Uterus (tissue), 4 donors: Measurements from ENCODE around the gene ZNF483. TPM values are rescaled to one million over a fixed set of nuclear protein-coding genes. Genes with fewer than 3 reads are reported as not detected.

Experiments
- DNase-seq, 2 donors: peaks; one replicate each; pipeline ENCODE4 v3.0.0-alpha.2; 2019 to 2020
- H3K27ac ChIP-seq, 2 donors: fragments of 200-600 bp; sonication (generic); 1 replicate in 1 of 2; 2 replicates in 1 of 2; pipeline ENCODE4 v1.5.1; 2016 to 2018
- H3K27me3 ChIP-seq, 2 donors: fragments of 200-600 bp; sonication (generic); one replicate each; pipeline ENCODE4 v1.5.1; 2018 to 2019; ENCODE audit warnings: control low read depth in 1 of 2
- H3K36me3 ChIP-seq, 2 donors: fragments of 200-600 bp; sonication (generic); one replicate each; pipeline ENCODE4 v1.5.1; 2019; ENCODE audit warnings: control low read depth in 1 of 2
- H3K4me1 ChIP-seq, 2 donors: fragments of 200-600 bp; sonication (generic); one replicate each; pipeline ENCODE4 v1.5.1; 2018 to 2019; ENCODE audit warnings: control low read depth in 1 of 2
- H3K4me3 ChIP-seq, 2 donors: fragments of 200-600 bp; sonication (generic); 1 replicate in 1 of 2; 2 replicates in 1 of 2; pipeline ENCODE4 v1.5.1; 2018 to 2019; ENCODE audit warnings: mild to moderate bottlenecking in 1 of 2
- H3K9me3 ChIP-seq, 2 donors: fragments of 200-600 bp; sonication (generic); one replicate each; pipeline ENCODE4 v1.5.1; 2019; ENCODE audit warnings: control low read depth in 1 of 2
- POLR2A ChIP-seq, 2 donors: fragments of 450-650 bp; IDR thresholded peaks; one replicate each; pipeline ENCODE4 v1.6.1; 2016; ENCODE audit warnings: antibody characterized with exemption in 2 of 2, mild to moderate bottlenecking in 1 of 2, moderate library complexity in 1 of 2
- intact Hi-C: fragments of 100-400 bp; cut with DNase I; formaldehyde crosslinking; loops from one replicate; pipeline ENCODE4 v1.15.1; 2023; ENCODE audit warnings: low total_unique reads
- total RNA-seq, 4 donors: library from RNA; depleted of rRNA in 3 of 4; stranded (reverse); fragments of >200 nt in 3 of 4; gene quantifications; one replicate each; pipeline versions ENCODE4 v1.1.0 to v1.2.4, GENCODE V29; 2014 to 2023
- TF ChIP-seq, protein P1 (sequence below), 4 experiments: fragments of 200-600 bp in 2 of 4; fragments of 450-650 bp in 2 of 4; sonication (generic) in 2 of 4; IDR thresholded peaks; one replicate each; pipeline ENCODE4 v1.5.1; 2016 to 2019; ENCODE audit warnings: antibody characterized with exemption in 4 of 4, mild to moderate bottlenecking in 2 of 4, moderate library complexity in 1 of 4
- donor health status: DM: yes; HTN: yes; CAD: no.

The ZNF483 gene
- total RNA-seq, 4 donors from 2014 or later, result 11.0 to 60.2 (median 31.7) TPM

GRCh38 chr9:111597852-111598732 is 73.1 kb downstream of the ZNF483 start:
- Histone ChIP-seq H3K27me3 (no peaks in the 10 kb centered on the region), H3K9me3 (no peaks in the 10 kb centered on the region), H3K27ac (peak overlapping the region; percentile 83 to 86), H3K4me3 (peak overlapping the region; percentile 46 to 58), H3K4me1 (no peaks in the 10 kb centered on the region), H3K36me3 (no peaks in the 10 kb centered on the region)
- no peak for TF ChIP-seq POLR2A (IDR thresholded peaks at IDR 0.05)
- TF ChIP-seq, protein P1, sequence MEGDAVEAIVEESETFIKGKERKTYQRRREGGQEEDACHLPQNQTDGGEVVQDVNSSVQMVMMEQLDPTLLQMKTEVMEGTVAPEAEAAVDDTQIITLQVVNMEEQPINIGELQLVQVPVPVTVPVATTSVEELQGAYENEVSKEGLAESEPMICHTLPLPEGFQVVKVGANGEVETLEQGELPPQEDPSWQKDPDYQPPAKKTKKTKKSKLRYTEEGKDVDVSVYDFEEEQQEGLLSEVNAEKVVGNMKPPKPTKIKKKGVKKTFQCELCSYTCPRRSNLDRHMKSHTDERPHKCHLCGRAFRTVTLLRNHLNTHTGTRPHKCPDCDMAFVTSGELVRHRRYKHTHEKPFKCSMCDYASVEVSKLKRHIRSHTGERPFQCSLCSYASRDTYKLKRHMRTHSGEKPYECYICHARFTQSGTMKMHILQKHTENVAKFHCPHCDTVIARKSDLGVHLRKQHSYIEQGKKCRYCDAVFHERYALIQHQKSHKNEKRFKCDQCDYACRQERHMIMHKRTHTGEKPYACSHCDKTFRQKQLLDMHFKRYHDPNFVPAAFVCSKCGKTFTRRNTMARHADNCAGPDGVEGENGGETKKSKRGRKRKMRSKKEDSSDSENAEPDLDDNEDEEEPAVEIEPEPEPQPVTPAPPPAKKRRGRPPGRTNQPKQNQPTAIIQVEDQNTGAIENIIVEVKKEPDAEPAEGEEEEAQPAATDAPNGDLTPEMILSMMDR (IDR thresholded peaks at IDR 0.05), result peak; percentile 31 to 69 (median 52)
- intact Hi-C loops, result no loop called here
- DNase-seq, result peak; percentile 73

GRCh38 chr9:111598733-111599091 is 73.7 kb downstream of the ZNF483 start:
- Histone ChIP-seq H3K9me3 (no peaks in the 10 kb centered on the region), H3K36me3 (no peaks in the 10 kb centered on the region), H3K4me1 (no peaks in the 10 kb centered on the region), H3K27ac (peak overlapping the region; percentile 83 to 86), H3K4me3 (peak overlapping the region; percentile 46 to 58), H3K27me3 (no peaks in the 10 kb centered on the region)
- DNase-seq, result peak; percentile 60 to 69
- intact Hi-C loops, result no loop called here
- TF ChIP-seq POLR2A (IDR thresholded peaks at IDR 0.05), result no peak
- TF ChIP-seq, protein P1 (IDR thresholded peaks at IDR 0.05), result no peak

DNA sequence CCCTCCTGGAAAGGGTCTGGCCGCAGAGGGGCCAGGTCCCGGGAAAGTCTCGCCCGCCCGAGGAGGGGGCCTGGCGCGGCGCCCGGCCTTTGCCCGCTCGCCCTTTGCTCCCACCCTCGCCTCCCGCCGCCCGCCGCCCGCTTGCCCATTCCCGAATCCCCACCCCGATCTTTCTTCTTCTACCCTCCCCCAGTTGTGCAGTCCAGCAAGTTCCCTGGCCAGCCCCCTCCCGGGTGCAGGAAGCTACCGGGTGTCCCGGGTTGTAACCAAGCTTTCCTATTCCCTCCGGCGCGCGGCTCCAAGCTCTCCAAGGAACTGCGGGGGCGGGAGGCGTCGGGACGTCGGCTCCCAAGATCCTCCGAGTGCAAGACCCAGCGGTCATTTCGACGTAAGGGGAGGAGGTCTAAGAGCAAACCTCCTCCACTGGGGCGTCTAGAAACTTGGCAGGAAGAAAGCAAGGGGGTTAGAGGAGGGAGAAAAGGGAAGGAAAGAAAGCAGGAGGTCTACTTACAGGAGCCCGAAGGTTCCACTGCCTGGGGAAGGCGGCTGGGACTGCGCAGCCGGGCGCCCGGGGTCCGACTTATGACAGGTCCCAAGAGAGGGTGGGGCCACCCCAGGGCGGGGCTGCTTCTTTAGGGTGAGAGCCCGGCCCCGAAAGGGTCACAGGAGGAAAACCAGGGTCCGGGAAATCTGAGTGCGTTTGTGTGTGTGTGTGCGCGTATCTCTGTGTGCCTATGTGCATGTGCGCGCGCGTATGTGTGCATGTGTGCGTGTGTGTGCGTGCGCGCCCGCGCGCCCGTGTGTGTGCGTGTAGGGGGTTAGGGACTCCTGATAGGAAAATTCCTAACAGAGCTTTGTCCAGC is 74.3 kb downstream of the ZNF483 start, which contains the start of gene PTGR1:
PTGR1 (minus strand) TSS at position 556 of the 863 bp plus-strand sequence. CDS start 2,225 bp downstream, outside the sequence.
- no peaks in the 10 kb centered on the region for H3K4me1 ChIP-seq
- intact Hi-C loops, result no loop called here
- no peaks in the 10 kb centered on the region for H3K27me3 ChIP-seq
- H3K9me3 ChIP-seq, result no peaks in the 10 kb centered on the region
- peak; percentile 87 for DNase-seq
- H3K4me3 ChIP-seq, result peak within 1 kb of the TSS; percentile 46 to 58
- TF ChIP-seq, protein P1 (IDR thresholded peaks at IDR 0.05), result peak in 1 of 4 experiments; percentile 12
- TF ChIP-seq POLR2A (IDR thresholded peaks at IDR 0.05), result peak in 1 of 2 donors; percentile 38
- H3K27ac ChIP-seq, result peak within 1 kb of the TSS; percentile 83 to 86
- no peaks in the 10 kb centered on the region for H3K36me3 ChIP-seq

GRCh38 chr9:111599955-111600343 is 75.0 kb downstream of the ZNF483 start:
- no peak for TF ChIP-seq POLR2A (IDR thresholded peaks at IDR 0.05)
- TF ChIP-seq, protein P1 (IDR thresholded peaks at IDR 0.05), result no peak
- DNase-seq, result peak in 1 of 2 donors; percentile 15
- intact Hi-C loops, result no loop called here

More at GRCh38 chr9:111599955-111600343, 75.0 kb downstream of the ZNF483 start:
- Histone ChIP-seq H3K9me3 (no peaks in the 10 kb centered on the region), H3K4me3 (peak overlapping the region; percentile 46 to 58), H3K36me3 (no peaks in the 10 kb centered on the region), H3K27ac (peak overlapping the region; percentile 83 to 86), H3K4me1 (no peaks in the 10 kb centered on the region), H3K27me3 (no peaks in the 10 kb centered on the region)
